HG03025 (cell line): ENCODE data around the gene UFSP2.

Experiments used
- ATAC-seq: cut with Tn5 transposase; IDR thresholded peaks from one replicate; pipeline ENCODE4 v1.9.1; 2021; ENCODE audit warnings: mild to moderate bottlenecking, moderate library complexity; ENCODE audit not compliant: unreplicated experiment, low FRiP score

Gene UFSP2

DNA sequence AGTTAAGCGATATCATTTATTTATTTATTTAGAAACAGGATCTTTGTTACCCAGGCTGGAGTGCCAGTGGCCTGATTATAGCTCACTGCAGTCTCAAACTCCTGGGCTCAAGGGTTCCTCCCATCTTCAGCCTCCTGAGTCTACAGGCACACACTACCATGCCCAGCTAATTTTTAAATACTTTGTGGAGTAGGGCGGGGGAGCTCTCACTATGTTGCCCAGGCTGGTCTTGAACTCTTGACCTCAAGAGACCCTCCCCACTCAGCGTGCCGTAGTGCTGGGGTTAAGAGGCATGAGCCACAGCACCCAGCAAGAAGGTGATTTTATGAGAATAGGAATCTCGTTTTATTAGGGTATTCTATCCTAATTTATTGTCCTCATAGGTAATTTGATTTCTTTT is 3.9 kb upstream of the UFSP2 start:
- no peak for ATAC-seq

DNA sequence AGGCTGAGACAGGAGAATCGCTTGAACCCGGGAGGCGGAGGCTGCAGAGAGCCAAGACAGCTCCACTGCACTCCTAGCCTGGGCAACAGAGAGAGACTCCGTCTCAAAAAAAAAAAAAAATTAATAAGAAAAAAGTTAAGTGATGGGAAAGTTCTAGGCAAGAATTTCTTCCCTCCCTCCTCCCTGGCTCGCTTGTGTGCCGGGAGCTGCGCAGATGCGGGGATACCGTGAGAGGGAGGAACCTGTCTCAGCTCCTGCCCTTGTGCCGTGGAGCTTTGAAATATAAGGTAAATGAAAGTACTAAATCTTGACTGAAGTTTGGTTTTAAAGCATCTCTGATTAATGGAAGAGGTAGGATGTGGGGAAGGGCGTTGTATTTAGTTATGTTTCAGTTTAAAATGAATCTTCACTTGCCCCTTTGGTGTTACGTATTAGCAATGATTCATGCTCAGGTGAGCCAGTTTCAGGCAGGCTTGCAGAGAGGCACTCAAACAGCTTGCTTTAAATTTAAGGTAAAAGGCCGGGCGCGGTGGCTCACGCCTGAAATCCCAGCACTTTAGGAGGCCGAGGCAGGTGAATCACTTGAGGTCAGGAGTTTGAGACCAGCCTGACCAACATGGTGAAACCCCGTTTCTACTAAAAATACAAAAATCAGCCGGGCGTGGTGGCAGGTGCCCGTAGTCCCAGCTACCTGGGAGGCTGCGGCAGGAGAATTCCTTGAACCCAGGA is 1.4 kb upstream of the UFSP2 start:
- ATAC-seq: no peak

DNA sequence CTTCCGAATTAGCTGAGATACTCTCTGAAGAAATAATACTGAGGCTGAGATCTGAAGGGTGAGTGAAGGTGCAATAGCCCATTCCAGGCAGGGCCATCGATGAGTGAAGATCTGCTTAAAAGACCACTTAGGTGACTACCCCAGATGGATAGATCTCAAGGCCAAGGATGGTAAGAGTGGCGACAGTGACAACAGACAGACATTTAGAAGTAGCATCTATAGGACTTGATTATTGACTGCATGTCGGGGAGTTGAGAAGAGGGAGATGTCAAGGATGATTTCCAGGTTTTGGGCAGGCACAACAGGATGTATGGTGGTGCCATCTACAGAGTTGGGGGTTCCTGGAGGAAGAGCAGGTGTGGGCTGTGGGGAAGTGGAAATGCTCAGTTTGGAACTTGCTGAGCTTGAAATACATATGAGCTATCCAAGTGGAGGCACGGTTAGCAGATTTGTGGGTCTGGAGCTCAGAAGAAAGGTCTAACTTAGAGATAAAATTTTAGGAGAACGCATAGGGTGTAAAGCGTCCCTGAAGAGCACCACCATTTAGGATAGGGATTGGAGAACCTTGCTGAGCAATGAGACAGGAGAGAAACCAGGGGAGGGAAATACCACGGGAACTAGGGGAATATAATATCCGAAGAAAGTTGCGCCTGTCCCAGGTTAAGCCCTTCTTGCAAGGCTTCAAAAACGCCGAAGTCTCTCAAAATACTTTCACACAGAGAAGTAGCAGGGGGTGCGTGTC is 688 bp downstream of the UFSP2 start:
- peak; percentile 1 for ATAC-seq

DNA sequence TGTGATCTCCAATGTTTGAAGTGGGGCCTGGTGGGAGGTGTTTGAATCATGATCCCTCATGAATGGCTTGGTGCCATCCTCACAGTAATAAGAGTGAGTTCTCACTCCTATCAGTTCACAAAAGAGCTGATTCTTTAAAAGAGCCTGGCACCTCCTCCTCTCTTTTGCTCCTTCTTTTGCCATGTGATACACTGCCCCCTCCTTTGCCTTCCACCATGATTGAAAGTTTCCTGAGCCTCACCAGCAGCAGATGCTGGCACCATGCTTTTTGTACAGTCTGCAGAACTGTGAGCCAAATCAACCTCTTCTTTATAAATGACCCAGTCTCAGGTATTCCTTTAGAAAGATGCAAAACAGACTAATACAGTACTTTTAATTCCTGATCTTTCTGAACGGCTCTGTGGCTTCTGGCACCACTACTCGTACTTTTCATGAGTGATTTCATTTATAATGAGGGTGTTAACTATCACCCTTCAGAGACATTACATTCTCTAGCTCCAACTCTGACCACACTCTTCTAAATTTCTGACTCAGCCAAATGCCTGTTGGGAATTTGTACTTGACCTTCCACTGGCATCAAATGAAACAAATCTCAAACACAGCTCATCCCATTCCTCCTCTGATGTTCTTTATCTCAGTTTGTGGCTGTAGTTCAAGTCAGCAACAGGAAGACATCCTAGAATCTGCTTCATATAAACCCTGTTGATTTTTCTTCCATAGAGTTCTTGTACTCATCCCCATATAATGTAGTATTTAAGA is 4.2 kb downstream of the UFSP2 start:
- no peak for ATAC-seq

DNA sequence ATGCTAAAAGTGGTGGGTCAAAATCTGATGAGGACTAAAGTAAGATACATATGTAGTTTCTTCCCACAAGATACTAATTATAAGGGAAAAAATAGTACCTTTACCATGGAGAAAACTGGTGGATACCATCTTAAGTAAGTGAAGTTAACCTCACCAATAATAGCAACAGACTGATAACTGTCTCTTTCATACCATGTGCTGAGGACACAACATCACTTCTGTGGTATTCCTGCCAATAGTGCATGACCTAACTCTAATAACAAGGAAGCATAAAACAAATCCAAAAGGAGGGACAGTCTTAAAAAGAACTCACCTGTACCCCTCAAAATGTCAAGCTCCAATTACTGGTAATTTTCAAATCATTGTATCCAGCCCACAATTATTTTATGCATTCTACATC is 8.8 kb downstream of the UFSP2 start:
- no peak for ATAC-seq

DNA sequence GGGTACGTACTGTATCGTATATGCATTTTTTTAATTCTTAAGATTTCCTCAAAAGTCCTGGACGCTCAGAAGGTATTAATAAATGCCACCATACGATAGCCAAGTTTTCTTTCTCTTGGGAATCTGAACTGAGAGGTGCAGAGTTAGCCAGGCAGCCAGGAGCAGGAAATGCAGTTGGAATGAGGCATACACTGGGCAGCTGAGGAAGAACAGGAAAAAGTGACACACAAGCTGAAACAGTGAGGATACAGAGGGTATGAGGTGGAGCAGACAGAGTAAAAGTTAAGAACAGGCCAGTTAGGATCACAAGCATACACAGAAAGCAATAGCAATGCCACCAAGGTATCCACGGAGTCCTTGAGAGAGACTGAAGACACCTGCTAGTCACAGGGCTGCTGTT is 13.4 kb downstream of the UFSP2 start:
- ATAC-seq: no peak

DNA sequence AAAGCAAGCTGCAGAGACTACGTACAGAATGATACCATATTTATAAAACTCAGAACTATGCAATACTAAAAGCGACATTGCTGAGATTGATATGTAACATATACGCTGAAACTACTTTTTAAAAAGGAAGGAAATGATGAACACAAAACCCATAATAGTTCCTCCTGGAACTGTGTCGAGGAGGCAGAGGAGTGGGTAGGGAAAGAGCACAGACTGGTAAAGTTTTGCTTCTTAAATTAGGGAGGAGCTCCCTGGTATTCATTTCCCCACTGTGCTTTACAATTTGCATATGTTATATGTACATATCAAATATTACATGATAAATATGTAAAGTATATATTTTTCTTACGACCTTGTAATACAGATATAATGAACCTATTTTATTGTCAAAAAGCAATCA is 13.9 kb downstream of the UFSP2 start:
- ATAC-seq: no peak

DNA sequence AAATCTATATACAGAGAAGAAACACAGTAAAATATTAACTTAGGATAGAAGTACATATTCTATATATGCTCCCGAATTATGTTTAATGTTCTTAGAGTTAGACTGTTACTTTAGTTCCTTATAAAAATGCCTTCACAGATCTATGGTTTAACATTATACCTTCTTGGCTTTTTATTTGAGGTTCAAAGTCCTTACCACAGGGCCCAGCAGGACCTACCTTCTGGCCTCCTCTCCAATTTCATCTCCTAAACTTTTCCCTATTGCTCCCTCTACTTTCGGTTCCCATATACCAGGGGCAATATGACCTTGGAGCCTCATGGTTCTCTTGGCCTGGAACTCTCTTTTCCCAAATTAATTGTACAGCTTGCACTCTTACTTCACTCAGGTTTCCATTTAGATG is 17.3 kb downstream of the UFSP2 start:
- ATAC-seq: no peak

DNA sequence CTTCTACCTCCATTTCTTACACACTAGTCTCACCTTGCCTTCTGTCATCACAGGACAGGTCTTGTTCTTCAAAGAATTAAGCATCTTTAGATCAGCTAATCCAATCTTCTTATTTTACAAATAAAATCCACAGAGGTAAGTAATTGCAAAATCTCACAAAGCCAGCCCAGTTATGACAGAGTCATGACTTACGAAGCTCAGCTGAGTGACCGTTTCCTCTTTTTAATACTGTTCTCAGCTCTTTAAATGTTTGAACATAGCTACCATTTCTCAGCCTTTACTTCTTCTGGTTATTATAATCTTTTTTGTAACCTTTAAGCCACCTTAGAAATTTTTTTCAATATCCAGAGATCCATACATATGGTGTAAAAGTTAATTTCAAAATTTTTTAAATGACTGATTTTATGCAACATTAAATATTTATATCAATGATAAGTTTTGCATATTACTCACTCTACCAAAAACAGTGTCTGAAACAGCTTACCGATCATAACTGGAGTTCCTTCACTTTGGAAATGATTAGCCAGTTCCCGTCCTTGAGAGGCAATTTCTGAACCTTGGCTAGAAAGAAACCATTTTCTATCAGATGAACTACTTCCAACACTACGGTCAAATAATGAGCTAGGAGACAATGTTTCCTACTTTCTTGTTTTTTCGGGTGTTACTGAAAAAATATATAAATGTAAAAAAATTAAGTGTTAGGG is 20.3 kb downstream of the UFSP2 start:
- ATAC-seq: no peak

DNA sequence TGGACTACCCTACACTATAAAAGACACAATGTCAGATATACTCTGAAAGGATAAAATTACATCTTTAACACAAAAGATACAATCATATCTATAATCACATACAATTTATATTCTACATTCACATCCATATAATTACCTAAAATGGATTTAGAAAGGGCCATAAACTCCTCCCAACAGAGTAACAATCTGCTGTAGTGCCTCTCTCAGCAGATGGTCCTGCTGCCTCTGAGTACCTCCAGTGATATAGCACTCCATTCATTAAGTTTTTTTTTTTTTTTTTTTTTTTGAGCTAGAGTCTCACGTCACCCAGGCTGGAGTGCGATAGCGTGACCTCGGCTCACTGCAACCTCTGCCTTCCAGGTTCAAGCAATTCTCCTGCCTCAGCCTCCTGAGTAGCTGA is 21.7 kb downstream of the UFSP2 start:
- no peak for ATAC-seq

DNA sequence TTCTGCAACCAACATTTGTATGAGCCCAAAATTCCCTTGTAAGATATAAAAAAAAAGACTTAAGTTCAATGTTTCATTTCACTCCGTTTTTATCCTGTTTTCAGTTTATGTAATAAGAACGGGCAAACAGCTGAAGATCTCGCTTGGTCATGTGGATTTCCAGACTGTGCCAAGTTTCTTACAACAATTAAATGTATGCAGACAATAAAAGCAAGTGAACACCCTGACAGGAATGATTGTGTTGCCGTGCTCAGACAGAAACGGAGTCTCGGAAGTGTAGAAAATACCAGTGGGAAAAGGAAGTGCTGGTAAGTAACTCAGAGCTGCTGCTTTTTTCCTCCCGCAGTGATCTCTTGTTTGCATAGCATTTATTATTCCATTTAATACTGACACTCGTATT is 26.3 kb downstream of the UFSP2 start:
- ATAC-seq: no peak

DNA sequence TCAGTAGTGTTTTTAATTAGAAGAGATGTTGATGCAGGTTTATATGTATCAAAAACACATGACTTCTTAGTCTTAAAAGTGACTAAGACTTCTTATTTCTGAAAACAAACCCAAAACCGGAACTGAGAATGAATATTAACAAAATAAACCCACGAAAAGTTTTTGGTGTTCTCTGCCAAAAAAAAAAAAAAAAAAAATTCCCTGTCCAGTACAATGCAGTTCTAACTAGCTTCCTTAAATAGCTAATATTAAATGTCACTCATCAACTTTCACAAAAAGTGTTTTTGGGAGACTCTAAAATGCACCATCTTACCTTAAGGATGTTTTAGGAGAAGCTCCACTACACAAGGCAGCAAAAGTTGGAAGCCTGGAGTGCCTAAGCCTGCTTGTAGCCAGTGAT is 27.1 kb downstream of the UFSP2 start:
- no peak for ATAC-seq

DNA sequence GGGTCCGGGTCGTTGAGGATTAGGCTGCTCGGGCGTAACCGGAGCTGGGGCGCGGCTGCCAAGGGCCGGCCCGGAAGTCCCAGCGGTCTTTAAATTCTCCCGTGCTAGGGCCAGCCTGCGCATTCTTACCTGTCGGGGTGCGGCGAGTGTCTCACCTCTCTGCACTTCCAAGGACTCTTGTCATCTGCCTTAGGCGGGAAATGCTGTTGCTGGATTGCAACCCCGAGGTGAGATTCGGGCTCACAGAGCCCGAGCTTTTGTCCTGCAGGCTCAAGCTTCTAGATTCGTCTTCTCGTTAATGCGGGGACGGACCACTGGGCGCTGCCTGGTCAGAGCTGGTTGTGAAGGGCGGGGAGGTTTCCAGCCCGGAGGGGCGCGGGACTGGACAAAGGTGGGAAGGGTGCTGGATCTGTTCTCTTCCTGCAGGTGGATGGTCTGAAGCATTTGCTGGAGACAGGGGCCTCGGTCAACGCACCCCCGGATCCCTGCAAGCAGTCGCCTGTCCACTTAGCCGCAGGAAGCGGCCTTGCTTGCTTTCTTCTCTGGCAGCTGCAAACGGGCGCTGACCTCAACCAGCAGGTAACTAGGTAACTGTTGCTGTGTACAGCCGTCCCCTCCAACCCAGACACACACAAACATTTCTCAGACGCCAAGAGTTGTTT is 28.9 kb downstream of the UFSP2 start, which contains the start of gene ANKRD37:
ANKRD37 (plus strand) TSS at position 118 of the 662 bp plus-strand sequence; CDS start at position 201, 83 bp downstream.
- no peak for ATAC-seq

DNA sequence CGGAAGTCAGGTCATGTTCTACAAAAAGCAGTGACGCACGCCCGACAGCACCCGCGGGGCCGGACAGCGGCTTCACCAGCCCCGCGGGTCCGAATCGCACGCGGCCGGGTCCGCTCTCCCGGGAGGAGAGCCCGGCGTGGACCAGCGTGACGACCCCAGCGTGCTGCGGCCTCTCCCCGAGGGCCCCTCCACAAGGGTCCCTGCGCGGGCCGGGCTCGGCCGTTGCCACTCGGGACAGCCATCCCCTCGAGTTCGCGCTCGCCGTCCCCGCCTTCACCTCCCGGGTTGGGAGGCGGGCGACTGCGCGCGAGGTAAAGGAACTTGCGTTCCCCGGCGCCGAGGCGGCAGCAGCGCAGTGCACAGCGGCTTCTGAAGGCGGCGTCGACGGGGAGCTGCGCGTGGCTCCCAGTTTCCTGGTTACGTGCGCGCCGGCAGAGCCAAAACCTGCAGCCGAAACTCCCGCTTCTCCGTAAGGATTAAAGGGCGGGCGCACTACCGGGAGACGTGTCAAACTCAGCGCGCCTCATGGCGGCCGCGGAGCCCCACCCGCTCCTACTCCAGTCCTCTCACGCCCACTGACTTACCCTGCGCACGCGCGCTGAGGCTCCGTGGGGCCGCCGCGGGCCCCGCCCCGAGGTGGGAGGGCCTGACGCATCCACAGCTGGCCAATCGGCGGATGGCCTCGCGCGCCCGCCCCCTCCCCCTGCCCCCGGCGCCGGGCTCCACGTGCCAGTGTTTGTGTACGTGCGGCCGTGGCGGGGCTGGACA is 29.6 kb downstream of the UFSP2 start:
- ATAC-seq: peak; percentile 79

DNA sequence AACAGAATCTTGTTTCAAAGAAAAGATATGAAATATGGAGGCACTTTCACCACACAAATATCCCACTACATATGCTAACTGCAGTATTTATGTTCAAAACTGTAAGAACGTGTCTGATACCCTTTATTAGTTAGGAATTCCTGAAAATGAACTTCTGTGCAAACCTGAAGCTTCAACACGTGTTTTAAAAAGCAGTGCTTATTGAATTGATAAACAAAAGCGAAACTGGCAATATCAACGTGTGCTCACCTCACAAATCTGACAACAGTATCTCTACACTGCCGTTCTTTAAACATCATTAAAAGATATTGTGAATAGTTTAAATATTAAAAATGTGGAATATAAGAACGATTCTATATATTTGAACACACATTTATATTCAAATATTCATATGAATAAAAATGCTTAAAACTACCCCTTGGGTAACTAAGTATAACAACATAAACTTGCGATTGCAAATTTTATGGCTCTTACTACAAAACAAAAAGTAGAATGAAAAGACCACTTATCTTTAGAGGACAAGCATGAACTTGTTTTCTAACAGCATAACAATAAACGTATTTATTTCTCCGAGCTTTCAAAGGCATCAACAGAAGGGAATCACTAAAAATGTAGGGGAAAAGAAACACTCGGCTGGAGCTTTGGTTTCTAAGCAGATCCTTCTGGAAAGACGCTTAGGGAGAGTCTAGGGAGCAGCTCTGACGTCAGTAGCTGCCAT is 30.4 kb downstream of the UFSP2 start, which contains the start of gene LRP2BP:
LRP2BP (minus strand) TSS at position 687 of the 718 bp plus-strand sequence. CDS start 17,738 bp downstream, outside the sequence.
- ATAC-seq: no peak

DNA sequence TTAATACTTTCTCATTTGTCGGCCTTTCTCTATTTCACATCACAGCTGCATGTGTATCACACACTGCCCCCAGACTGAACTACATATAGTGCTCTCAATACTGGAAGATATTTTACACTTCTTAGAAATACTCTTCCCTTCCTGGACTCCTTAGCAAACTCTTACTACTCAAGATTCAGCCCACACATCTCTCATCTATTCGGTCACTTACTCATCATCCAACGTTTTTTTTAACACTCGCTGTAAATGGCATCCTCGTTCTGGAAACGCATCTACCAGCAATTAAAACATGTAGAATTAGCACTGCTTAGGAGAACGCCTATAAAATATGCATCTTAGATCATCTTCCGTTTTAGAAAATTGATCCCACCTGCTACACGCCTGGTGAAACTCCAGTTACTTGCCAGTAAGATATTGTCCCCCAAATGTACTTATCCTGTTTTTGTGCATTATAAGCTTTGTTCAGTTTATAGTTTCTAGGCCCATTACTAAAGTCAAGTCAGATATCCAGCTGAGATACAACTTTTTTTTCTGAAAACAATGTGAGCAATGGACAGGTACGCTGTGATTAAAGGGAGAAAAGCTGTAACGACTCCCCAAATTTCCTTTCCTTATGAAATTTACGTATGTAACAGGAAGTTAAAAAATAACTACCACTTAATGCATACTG is 31.1 kb downstream of the UFSP2 start:
- ATAC-seq: no peak

DNA sequence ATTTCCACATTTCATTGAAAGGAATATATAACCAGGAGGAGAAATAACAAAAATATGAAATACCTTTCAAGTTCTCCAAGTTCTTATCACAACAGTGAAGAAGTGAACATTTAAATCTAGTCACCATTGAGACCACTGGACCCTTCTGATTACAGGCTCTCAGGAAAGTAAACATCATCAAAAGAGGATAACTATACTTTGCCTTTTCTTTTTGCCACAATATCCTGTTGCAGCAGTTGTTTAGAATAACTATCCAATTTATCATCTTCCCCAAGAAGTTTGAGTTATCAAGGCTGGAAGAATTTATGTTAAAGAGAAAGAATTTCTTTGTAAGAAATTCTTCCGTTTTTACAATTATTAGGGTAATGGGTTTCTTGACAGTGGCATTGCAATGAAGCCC is 33.6 kb downstream of the UFSP2 start:
- ATAC-seq: no peak

DNA sequence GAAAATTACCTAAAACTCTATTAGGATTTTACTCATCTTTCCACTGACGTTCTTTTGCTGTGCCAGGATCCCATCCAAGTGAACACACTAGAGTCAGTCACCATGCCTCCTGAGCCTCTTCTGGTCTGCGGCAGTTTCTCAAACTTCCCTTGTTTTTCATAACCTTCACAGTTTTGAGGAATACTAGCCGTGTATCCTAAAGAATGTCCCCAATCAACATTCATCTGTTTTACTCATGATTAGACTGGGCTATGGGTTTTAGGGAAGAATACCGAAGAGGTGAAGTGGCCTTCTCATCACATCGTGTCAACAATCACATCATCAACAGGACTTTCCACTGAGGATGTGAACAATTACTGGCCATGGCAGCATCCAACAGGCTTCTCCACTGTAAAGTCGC is 34.8 kb downstream of the UFSP2 start:
- no peak for ATAC-seq
